ENCODE results near the gene CENPP. TPM values are rescaled to one million over a fixed set of nuclear protein-coding genes. Genes with fewer than 3 reads are reported as not detected.
A peak's percentile ranks its signal among the peaks of the same experiment; 100 is the strongest.

Gene CENPP
- total RNA-seq, 1 experiment from 2014 or later: 7.2 TPM

DNA sequence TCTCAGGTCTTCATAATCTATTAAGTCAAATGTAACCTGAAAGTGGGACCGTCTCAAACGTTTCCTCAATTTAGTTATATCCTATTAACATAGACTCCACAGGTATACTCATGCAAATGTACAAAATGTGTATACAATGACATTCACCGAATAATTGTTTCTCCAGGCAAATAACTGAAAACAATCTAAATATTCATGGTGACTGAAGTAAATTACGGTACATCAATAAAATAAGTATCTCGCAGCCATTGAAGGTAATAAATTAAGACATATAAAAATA is 32.7 kb upstream of the CENPP start:
- CTCF ChIA-PET: no interaction called here
- TF ChIP-seq, protein P1, sequence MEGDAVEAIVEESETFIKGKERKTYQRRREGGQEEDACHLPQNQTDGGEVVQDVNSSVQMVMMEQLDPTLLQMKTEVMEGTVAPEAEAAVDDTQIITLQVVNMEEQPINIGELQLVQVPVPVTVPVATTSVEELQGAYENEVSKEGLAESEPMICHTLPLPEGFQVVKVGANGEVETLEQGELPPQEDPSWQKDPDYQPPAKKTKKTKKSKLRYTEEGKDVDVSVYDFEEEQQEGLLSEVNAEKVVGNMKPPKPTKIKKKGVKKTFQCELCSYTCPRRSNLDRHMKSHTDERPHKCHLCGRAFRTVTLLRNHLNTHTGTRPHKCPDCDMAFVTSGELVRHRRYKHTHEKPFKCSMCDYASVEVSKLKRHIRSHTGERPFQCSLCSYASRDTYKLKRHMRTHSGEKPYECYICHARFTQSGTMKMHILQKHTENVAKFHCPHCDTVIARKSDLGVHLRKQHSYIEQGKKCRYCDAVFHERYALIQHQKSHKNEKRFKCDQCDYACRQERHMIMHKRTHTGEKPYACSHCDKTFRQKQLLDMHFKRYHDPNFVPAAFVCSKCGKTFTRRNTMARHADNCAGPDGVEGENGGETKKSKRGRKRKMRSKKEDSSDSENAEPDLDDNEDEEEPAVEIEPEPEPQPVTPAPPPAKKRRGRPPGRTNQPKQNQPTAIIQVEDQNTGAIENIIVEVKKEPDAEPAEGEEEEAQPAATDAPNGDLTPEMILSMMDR (IDR thresholded peaks at IDR 0.05; ENCODE audit: unreplicated experiment): no peak
- TSS peak; percentile 70 for BruUV-seq (replicated peaks)
- DNase-seq: no peak
- peak overlapping the region; percentile 93 for H3K4me3 Mint-ChIP-seq (ENCODE audit: low read depth, unreplicated experiment)
- H3K27ac Mint-ChIP-seq (ENCODE audit: unreplicated experiment): peak overlapping the region; percentile 99
- peaks cover 62% of the 10 kb centered on the region for H3K36me3 Mint-ChIP-seq (ENCODE audit: insufficient read depth, unreplicated experiment)
- intact Hi-C loops (cut with micrococcal nuclease; ENCODE audit: unreplicated experiment): no loop called here
- no peaks in the 10 kb centered on the region for H3K9me3 Mint-ChIP-seq (ENCODE audit: low read depth, unreplicated experiment)
- peaks cover 14% of the 10 kb centered on the region for H3K4me1 Mint-ChIP-seq (ENCODE audit: low read depth, unreplicated experiment)
- no peaks in the 10 kb centered on the region for H3K27me3 Mint-ChIP-seq (ENCODE audit: unreplicated experiment)

DNA sequence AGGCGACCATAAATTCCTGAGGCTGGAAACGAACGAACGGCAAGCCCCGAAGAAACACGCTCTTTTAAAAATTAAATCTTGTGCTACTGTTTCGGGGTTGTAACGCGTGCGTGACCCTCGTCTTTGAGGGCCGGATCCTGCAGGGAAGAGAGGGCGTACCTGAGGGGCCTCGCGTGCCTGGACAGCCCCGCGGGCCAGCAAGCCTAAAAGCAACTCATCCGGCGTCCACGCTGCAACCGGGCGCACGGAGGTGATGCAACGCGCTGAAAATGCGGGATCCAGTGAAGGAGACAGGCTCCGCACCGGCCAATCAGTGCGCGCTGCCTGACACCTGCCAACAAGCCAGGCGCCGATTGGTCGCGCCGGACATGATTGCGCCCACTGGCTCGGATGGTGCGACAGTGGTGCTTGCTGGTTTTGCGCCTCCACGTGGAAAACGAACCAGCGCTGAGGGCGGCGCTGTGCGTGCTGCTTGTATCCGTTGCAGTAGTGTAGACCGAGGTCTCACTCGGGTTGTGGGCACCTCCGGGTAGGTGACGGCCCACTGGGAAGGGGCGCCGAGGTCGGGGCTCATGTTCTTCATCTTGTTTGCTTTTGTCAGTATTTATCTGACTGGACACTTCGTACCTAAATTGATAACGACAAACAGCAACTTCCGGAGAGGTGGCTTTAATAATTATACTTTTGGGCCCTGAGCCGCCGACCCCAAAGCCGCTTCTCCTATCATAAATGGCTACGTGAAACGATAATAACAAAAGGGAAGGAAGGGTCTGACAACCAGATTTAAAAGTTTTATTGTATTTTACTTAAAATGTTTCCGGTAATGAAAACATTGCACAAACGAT is 32.1 kb upstream of the CENPP start, which contains the start of gene IARS1:
IARS1 (minus strand) TSS at position 246 of the 845 bp plus-strand sequence. CDS start 4,278 bp downstream, outside the sequence.
- TF ChIP-seq, protein P1 (IDR thresholded peaks at IDR 0.05; ENCODE audit: unreplicated experiment): no peak
- Mint-ChIP-seq H3K36me3 (ENCODE audit: insufficient read depth, unreplicated experiment) (peaks cover 58% of the 10 kb centered on the region), H3K9me3 (ENCODE audit: low read depth, unreplicated experiment) (no peaks in the 10 kb centered on the region), H3K4me1 (ENCODE audit: low read depth, unreplicated experiment) (peaks cover 14% of the 10 kb centered on the region), H3K4me3 (ENCODE audit: low read depth, unreplicated experiment) (peak within 1 kb of the TSS; percentile 93), H3K27ac (ENCODE audit: unreplicated experiment) (peak within 1 kb of the TSS; percentile 99), H3K27me3 (ENCODE audit: unreplicated experiment) (no peaks in the 10 kb centered on the region)
- intact Hi-C loops (cut with micrococcal nuclease; ENCODE audit: unreplicated experiment): no loop called here
- DNase-seq: peak; percentile 96
- BruUV-seq (replicated peaks): TSS peak; percentile 93
- CTCF ChIA-PET: no interaction called here

DNA sequence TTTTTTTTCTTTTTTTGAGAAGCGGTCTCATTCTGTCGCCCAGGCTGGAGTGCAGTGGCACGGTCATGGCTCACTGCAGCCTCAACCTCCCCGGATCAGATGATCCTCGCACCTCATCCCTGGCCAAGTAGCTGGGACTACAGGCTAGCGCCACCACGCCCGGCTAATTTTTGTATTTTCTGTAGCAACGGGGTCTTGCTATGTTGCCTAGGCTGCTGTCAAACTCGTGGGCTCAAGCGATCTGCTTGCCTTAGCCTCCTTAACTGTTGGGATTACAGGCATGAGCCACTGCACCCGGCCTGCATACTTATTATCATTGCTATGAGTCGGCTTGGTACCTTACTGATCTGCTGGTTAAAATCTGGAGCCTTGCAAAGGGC is 31.5 kb upstream of the CENPP start:
- TF ChIP-seq, protein P1 (IDR thresholded peaks at IDR 0.05; ENCODE audit: unreplicated experiment): no peak
- peaks cover 53% of the 10 kb centered on the region for H3K36me3 Mint-ChIP-seq (ENCODE audit: insufficient read depth, unreplicated experiment)
- H3K27ac Mint-ChIP-seq (ENCODE audit: unreplicated experiment): peak overlapping the region; percentile 99
- no peaks in the 10 kb centered on the region for H3K9me3 Mint-ChIP-seq (ENCODE audit: low read depth, unreplicated experiment)
- intact Hi-C loops (cut with micrococcal nuclease; ENCODE audit: unreplicated experiment): no loop called here
- peak overlapping the region; percentile 93 for H3K4me3 Mint-ChIP-seq (ENCODE audit: low read depth, unreplicated experiment)
- H3K4me1 Mint-ChIP-seq (ENCODE audit: low read depth, unreplicated experiment): peaks cover 14% of the 10 kb centered on the region
- H3K27me3 Mint-ChIP-seq (ENCODE audit: unreplicated experiment): no peaks in the 10 kb centered on the region
- DNase-seq: peak; percentile 1
- BruUV-seq (replicated peaks): no TSS peak
- CTCF ChIA-PET: no interaction called here

GRCh38 chr9:92295240-92295790 is 30.4 kb upstream of the CENPP start:
- no peak overlapping the region for H3K4me3 Mint-ChIP-seq (ENCODE audit: low read depth, unreplicated experiment)
- BruUV-seq (replicated peaks): no TSS peak

More at GRCh38 chr9:92295240-92295790, 30.4 kb upstream of the CENPP start:
- H3K9me3 Mint-ChIP-seq (ENCODE audit: low read depth, unreplicated experiment): no peaks in the 10 kb centered on the region
- TF ChIP-seq, protein P1 (IDR thresholded peaks at IDR 0.05; ENCODE audit: unreplicated experiment): no peak
- no peaks in the 10 kb centered on the region for H3K27me3 Mint-ChIP-seq (ENCODE audit: unreplicated experiment)
- DNase-seq: no peak
- H3K36me3 Mint-ChIP-seq (ENCODE audit: insufficient read depth, unreplicated experiment): peaks cover 43% of the 10 kb centered on the region
- CTCF ChIA-PET: no interaction called here
- intact Hi-C loops (cut with micrococcal nuclease; ENCODE audit: unreplicated experiment): no loop called here
- peaks cover 14% of the 10 kb centered on the region for H3K4me1 Mint-ChIP-seq (ENCODE audit: low read depth, unreplicated experiment)
- no peak overlapping the region for H3K27ac Mint-ChIP-seq (ENCODE audit: unreplicated experiment)
